HepG2 (cell line): ENCODE data around the gene SETD1A.

Source experiments
- MBD4 ChIP-seq: IDR thresholded peaks from 2 replicates; pipeline ENCODE4 v1.6.1; 2012; ENCODE audit warnings: low read length, inconsistent platforms, borderline replicate concordance
- NFE2L1 ChIP-seq: sonication (generic); formaldehyde crosslinking; IDR thresholded peaks from 2 replicates; pipeline ENCODE4 v1.4.0; 2020; ENCODE audit warnings: missing genetic modification reagents, mild to moderate bottlenecking, borderline replicate concordance
- POLR2A ChIP-seq, 2 experiments: IDR thresholded peaks; 2 replicates each; pipeline ENCODE4 v1.6.1; 2011; ENCODE audit warnings: low read depth in 2 of 2, low read length in 2 of 2, mild to moderate bottlenecking in 1 of 2, moderate library complexity in 1 of 2; ENCODE audit not compliant: insufficient read depth in 1 of 2
- RAD21 ChIP-seq: fragments of 450-650 bp; formaldehyde crosslinking; IDR thresholded peaks from 2 replicates; pipeline ENCODE4 v1.5.0; 2020; ENCODE audit warnings: mild to moderate bottlenecking
- REST ChIP-seq, 2 experiments: IDR thresholded peaks; 2 replicates each; pipeline ENCODE4 v1.6.1; 2011 to 2012; ENCODE audit warnings: low read length in 2 of 2, borderline replicate concordance in 1 of 2, low read depth in 1 of 2, mild to moderate bottlenecking in 1 of 2, moderate library complexity in 1 of 2
- ZFP36 ChIP-seq: fragments of 150-350 bp; IDR thresholded peaks from 2 replicates; pipeline ENCODE4 v1.6.1; 2018; ENCODE audit warnings: borderline replicate concordance, low read length, low read depth; ENCODE audit not compliant: partially characterized antibody
- ZNF317 ChIP-seq: sonication (generic); formaldehyde crosslinking; IDR thresholded peaks from 2 replicates; pipeline ENCODE4 v1.5.0; 2020; ENCODE audit warnings: mild to moderate bottlenecking, missing genetic modification reagents
- ZNF407 ChIP-seq: sonication (generic); formaldehyde crosslinking; IDR thresholded peaks from one replicate; pipeline ENCODE4 v1.5.1; 2020; ENCODE audit warnings: mild to moderate bottlenecking, missing genetic modification reagents; ENCODE audit errors: not compliant biosample characterization
- ZNF644 ChIP-seq: IDR thresholded peaks from 2 replicates; pipeline ENCODE4 v1.6.1; 2016; ENCODE audit warnings: low read depth

- TF ChIP-seq ZNF317 (CRISPR knock-in tag), result no peak
- TF ChIP-seq ZNF407 (CRISPR knock-in tag), result no peak
- no peak for TF ChIP-seq ZFP36
- no peak for TF ChIP-seq RAD21 (CRISPR knock-in tag)
- no peak for TF ChIP-seq MBD4
- TF ChIP-seq ZNF644 (CRISPR knock-in tag), result no peak
- no peak for TF ChIP-seq NFE2L1
- no peak; a peak in 1 of 4 replicates for TF ChIP-seq POLR2A (IDR thresholded peaks at IDR 0.05; ENCODE audit: insufficient read depth in 1 of 2, low read depth in 2 of 2, low read length in 2 of 2)
- TF ChIP-seq REST (IDR thresholded peaks at IDR 0.05; ENCODE audit: borderline replicate concordance in 1 of 2, low read depth in 1 of 2, low read length in 2 of 2), result no peak
These were observed 5.8 kb upstream of the SETD1A start for GRCh38 chr16:30951750-30952149.
